AG10803 (cell line): ENCODE measurements around the gene TACR1.

Experiments
- DNase-seq: peaks from one replicate; pipeline ENCODE4 v3.0.0; 2010; ENCODE audit warnings: low read depth
- H3K4me3 ChIP-seq: 2 replicates; pipeline ENCODE4 v1.5.1; 2011; ENCODE audit warnings: mild to moderate bottlenecking, low read length, control low read depth
- CTCF ChIP-seq: conservative IDR thresholded peaks from 2 replicates; pipeline ENCODE4 v1.5.1; 2011; ENCODE audit warnings: mild to moderate bottlenecking, low read length, control low read depth, inconsistent platforms

TACR1 gene

GRCh38 chr2:75019790-75020189 is 179.5 kb downstream of the TACR1 start:
- H3K4me3 ChIP-seq: no peak overlapping the region
- DNase-seq: no peak
- no peak for TF ChIP-seq CTCF

- no peak for DNase-seq
- TF ChIP-seq CTCF: no peak
- H3K4me3 ChIP-seq: no peak overlapping the region
Observed at GRCh38 chr2:75018162-75018561, 181.2 kb downstream of the TACR1 start.

GRCh38 chr2:75012080-75012479 is 187.2 kb downstream of the TACR1 start:
- no peak overlapping the region for H3K4me3 ChIP-seq
- TF ChIP-seq CTCF: no peak
- DNase-seq: no peak

- DNase-seq: no peak
- TF ChIP-seq CTCF: no peak
Observed at GRCh38 chr2:75010571-75010970, 188.7 kb downstream of the TACR1 start.

GRCh38 chr2:75007819-75008218 is 191.5 kb downstream of the TACR1 start:
- TF ChIP-seq CTCF: no peak
- H3K4me3 ChIP-seq: no peak overlapping the region
- no peak for DNase-seq

More at GRCh38 chr2:75010571-75010970, 188.7 kb downstream of the TACR1 start:
- H3K4me3 ChIP-seq: no peak overlapping the region

GRCh38 chr2:75007061-75007460 is 192.3 kb downstream of the TACR1 start:
- TF ChIP-seq CTCF: no peak
- DNase-seq: no peak
- no peak overlapping the region for H3K4me3 ChIP-seq

GRCh38 chr2:75006041-75006440 is 193.3 kb downstream of the TACR1 start:
- DNase-seq: no peak
- no peak for TF ChIP-seq CTCF
- no peak overlapping the region for H3K4me3 ChIP-seq
